ENCODE data around the gene TMEM63B.

DNA sequence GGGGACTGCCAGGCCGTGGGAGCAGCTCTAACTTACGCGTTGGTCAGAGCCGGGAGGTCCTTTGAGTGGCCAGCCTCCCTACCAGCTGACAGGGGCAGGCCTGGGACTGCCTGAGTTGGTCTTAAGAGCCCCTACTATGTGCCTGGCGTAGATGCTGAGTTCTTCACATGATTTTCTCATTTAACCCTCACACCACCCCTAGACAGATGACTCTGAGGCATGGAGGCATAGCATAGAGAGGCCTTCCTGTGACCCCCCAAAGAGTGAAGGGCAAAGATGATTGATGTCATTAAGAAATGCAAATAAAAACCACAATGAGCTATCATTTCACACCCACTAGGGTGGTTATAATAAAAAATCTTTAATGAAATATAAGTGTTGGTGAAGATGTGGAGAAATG, 36.9 kb upstream of the TMEM63B start:
- no peak for TF ChIP-seq HDAC6 (IDR thresholded peaks at IDR 0.05; ENCODE audit: low read depth, low read length)
- TF ChIP-seq, protein P1, sequence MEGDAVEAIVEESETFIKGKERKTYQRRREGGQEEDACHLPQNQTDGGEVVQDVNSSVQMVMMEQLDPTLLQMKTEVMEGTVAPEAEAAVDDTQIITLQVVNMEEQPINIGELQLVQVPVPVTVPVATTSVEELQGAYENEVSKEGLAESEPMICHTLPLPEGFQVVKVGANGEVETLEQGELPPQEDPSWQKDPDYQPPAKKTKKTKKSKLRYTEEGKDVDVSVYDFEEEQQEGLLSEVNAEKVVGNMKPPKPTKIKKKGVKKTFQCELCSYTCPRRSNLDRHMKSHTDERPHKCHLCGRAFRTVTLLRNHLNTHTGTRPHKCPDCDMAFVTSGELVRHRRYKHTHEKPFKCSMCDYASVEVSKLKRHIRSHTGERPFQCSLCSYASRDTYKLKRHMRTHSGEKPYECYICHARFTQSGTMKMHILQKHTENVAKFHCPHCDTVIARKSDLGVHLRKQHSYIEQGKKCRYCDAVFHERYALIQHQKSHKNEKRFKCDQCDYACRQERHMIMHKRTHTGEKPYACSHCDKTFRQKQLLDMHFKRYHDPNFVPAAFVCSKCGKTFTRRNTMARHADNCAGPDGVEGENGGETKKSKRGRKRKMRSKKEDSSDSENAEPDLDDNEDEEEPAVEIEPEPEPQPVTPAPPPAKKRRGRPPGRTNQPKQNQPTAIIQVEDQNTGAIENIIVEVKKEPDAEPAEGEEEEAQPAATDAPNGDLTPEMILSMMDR (IDR thresholded peaks at IDR 0.05; ENCODE audit: control extremely low read depth in 1 of 3, insufficient read depth in 1 of 3, low read depth in 1 of 3, low read length in 3 of 3): no peak
- no peak for TF ChIP-seq PHF8 (conservative IDR thresholded peaks at IDR 0.05; ENCODE audit: low read depth, low read length)
- no peak for TF ChIP-seq SP2 (IDR thresholded peaks at IDR 0.05; ENCODE audit: low read length)
- no peak for TF ChIP-seq TAF1 (IDR thresholded peaks at IDR 0.05; ENCODE audit: low read depth, low read length)
- TF ChIP-seq, protein P2, sequence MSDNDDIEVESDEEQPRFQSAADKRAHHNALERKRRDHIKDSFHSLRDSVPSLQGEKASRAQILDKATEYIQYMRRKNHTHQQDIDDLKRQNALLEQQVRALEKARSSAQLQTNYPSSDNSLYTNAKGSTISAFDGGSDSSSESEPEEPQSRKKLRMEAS (IDR thresholded peaks at IDR 0.05): no peak
- TF ChIP-seq EGR1 (IDR thresholded peaks at IDR 0.05; ENCODE audit: borderline replicate concordance, low read depth, low read length): no peak
- no peak for TF ChIP-seq POLR2A (IDR thresholded peaks at IDR 0.05; ENCODE audit: control extremely low read depth in 1 of 2, low read depth in 2 of 2, low read length in 2 of 2)
- no peak for TF ChIP-seq EZH2 (IDR thresholded peaks at IDR 0.05; ENCODE audit: low read depth, low read length, severe bottlenecking)
- no peak for TF ChIP-seq YY1 (IDR thresholded peaks at IDR 0.05; ENCODE audit: low read depth, low read length)
- no peak for TF ChIP-seq SUZ12 (IDR thresholded peaks at IDR 0.05; ENCODE audit: low read length)
- TF ChIP-seq CREB1 (IDR thresholded peaks at IDR 0.05): no peak
- TF ChIP-seq SIRT6 (IDR thresholded peaks at IDR 0.05; ENCODE audit: low read length): no peak
- no peak for TF ChIP-seq MAFK (IDR thresholded peaks at IDR 0.05; ENCODE audit: low read depth, low read length)

Data from H1 (cell line).